Epithelial cell of esophagus (primary cell): ENCODE measurements around the gene TMEM272.

Experiments
- DNase-seq: peaks from one replicate; pipeline ENCODE4 v3.0.0; 2010; ENCODE audit warnings: low read depth
- H3K4me3 ChIP-seq: 2 replicates; pipeline ENCODE4 v1.5.1; 2011; ENCODE audit warnings: mild to moderate bottlenecking, low read length, control low read depth
- TF ChIP-seq, protein P1 (sequence below): IDR thresholded peaks from 2 replicates; pipeline ENCODE4 v1.5.1; 2011; ENCODE audit warnings: low read depth, mild to moderate bottlenecking, low read length, control low read depth, inconsistent platforms; ENCODE audit not compliant: insufficient read depth; ENCODE audit errors: missing control alignments

TMEM272 gene

DNA sequence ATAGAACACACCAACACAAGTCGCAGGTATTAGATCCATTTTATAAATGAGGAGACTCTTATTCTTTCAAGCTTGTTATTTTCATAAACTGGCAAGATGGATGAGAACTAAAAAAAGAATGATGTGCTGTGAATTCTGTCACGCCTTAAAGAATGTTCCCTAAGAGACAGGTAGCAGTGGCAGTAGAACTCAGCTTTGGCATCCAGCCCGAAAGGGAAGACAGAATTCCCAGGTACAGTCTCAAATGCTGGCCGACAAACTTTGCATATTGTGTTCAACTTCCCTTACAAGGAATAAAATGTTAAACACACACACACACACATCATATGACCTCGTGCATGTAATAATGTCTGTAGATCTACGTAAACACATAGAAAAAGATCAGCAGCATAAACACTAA lies 3.2 kb downstream of the TMEM272 start:
- TF ChIP-seq, protein P1, sequence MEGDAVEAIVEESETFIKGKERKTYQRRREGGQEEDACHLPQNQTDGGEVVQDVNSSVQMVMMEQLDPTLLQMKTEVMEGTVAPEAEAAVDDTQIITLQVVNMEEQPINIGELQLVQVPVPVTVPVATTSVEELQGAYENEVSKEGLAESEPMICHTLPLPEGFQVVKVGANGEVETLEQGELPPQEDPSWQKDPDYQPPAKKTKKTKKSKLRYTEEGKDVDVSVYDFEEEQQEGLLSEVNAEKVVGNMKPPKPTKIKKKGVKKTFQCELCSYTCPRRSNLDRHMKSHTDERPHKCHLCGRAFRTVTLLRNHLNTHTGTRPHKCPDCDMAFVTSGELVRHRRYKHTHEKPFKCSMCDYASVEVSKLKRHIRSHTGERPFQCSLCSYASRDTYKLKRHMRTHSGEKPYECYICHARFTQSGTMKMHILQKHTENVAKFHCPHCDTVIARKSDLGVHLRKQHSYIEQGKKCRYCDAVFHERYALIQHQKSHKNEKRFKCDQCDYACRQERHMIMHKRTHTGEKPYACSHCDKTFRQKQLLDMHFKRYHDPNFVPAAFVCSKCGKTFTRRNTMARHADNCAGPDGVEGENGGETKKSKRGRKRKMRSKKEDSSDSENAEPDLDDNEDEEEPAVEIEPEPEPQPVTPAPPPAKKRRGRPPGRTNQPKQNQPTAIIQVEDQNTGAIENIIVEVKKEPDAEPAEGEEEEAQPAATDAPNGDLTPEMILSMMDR, result no peak

DNA sequence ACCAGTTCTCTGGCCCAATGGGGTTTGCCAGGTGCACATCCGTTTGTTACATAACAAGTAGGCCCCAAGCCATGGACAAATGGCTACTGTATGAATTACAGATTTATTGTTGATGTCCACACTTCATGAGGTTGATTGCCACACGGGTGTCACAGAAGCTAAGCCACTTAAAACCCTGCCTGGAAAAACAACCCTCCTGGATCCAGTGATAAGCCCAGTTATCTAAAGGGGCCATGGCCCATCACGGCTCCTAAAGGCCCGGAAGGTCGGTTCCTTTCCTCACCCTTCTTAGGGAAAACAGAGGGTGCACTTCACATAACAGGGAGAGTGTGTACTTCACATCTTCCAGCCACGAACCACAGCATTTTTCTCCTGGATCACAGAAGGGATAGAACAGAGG lies 4.1 kb downstream of the TMEM272 start:
- TF ChIP-seq, protein P1, result no peak
- DNase-seq, result no peak

More for the DNA sequence above, 3.2 kb downstream of the TMEM272 start:
- no peak for DNase-seq
- H3K4me3 ChIP-seq, result no peak overlapping the region

DNA sequence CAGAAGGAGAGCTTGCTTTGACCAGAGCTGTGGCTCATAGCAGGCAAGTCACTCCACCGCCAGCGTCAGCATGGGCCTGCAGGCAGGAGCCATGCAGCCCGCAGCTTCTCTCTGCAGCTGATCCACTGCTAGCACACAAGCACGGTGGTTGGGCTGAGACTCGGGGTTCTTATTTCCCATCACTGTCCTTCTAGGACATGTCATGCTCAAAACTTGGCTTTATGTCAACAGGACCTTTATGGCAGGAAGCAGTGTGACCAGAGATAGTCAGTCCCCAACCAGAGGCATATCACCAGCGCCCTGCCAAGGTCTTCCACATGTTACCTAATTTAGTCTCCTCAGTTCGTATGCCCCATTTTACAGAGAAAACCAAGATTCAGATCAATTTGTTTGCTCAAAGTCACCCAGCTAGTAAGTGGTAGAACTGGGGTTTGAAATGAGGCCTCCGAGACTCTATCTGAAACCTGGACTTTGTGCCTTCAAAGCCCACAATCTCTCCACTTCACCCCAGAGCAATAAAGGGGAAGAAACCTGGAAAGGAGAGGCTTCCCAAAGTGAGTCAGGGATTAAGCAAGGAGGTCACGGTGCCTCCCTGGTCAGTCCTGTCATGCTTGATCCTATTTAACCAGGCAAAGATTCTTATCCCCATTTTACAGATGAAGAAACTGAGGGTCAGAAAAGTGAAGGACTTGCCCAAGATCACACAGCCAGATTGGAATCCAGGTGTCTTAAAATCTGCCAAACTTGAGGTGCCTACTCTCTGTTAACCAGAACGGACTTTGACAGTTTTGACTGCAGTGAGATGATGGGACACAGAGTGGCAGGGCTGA lies 5.1 kb downstream of the TMEM272 start:
- H3K4me3 ChIP-seq, result no peak overlapping the region
- no peak for DNase-seq
- TF ChIP-seq, protein P1, result no peak

More for the DNA sequence above, 4.1 kb downstream of the TMEM272 start:
- H3K4me3 ChIP-seq, result no peak overlapping the region

DNA sequence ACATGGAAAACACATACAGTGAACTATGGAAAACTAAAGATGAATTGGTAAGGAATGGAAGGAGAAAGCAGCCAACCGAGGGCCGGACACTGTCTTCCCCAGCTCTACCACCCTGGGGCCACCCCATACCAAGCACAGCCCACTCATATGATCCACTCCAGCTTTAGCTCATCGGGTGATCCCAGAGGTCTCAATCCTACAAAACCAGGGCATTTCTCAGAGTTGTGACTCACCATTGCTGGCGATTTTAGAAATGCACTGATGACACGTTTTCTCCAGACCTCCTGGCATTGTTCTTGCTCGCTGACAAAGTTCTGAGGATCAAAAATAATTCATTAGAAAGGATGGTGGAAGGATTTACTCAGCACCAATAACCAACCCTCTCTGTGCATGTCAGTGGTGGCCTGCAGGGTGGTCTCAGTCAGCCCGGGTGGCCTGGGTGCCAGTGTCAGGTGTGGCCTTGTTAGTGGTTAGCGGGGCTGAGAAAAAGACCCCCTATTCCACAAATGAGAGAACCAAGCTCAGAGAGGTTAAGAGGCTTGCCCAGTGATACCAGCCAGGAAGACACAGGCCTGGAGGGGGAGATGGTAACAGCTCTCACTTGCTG lies 6.6 kb downstream of the TMEM272 start:
- no peak overlapping the region for H3K4me3 ChIP-seq
- no peak for DNase-seq
- TF ChIP-seq, protein P1, result no peak

DNA sequence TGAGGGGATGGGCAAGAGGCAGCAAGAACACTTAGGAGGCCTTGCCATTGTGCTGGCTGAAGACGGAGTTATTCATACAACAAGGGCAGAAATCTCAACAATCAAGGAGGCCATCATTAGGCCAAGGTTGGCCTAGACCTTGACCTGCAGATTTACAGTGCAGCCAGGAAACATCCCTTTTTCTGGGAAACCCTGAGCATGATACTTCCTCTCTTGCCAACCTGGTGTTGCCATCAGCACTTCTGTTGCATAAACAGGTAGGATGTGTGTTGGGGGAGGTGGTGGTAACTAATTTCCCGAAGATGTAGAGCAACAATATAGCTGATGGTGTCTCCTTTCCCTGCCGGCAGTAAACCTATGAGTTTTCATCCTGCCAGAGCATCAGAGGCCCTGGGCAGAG lies 8.0 kb downstream of the TMEM272 start:
- no peak overlapping the region for H3K4me3 ChIP-seq
- TF ChIP-seq, protein P1, result no peak
- no peak for DNase-seq

DNA sequence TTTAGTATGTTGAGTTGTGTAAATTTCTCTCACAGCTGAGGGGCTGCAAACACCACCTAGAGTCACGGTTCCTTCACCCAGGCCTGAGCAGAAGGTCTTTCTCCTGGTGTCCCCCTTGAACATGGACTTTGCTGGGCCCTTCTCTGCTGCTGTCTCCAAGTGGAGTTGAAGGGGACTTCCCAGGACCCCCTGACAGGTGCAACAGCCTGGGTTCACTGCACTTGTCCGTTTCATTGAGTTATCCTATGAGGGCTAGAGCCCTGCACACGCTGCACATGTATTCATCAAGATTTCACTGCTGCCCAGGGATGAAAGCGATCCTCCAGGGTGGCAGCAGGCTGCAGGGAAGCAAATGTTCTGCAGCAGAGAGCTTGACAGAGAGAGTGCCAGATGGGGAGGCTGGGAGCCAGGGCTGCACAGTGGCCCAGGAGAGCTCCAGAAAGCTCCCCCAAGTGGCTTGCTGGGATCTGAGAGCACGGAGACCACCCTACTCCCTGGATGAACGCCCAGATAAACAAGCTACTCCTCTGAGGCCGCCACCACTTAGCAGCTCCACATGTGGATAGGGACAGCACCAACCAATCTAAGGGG lies 10.3 kb downstream of the TMEM272 start:
- DNase-seq, result no peak
- H3K4me3 ChIP-seq, result no peak overlapping the region
- TF ChIP-seq, protein P1, result no peak
